Trophoblast cell (in vitro differentiated cells and primary cell): ENCODE results near the gene RIPOR3.
A peak's percentile ranks its signal among the peaks of the same experiment; 100 is the strongest.

Source experiments
- DNase-seq, 2 donors: peaks; one replicate each; pipeline ENCODE4 v3.0.0-alpha.2; 2016
- H2AFZ ChIP-seq: 2 replicates; pipeline ENCODE4 v1.6.1; 2013; ENCODE audit warnings: low read length, moderate library complexity, mild to moderate bottlenecking; ENCODE audit not compliant: insufficient read depth, poor library complexity
- H2AK5ac ChIP-seq: 2 replicates; pipeline ENCODE4 v1.6.1; 2013; ENCODE audit warnings: mild to moderate bottlenecking, low read length
- H2BK120ac ChIP-seq: 2 replicates; pipeline ENCODE4 v1.6.1; 2013; ENCODE audit warnings: low read length, mild to moderate bottlenecking, moderate library complexity; ENCODE audit not compliant: insufficient read depth, poor library complexity
- H2BK12ac ChIP-seq: 2 replicates; pipeline ENCODE4 v1.6.1; 2013; ENCODE audit warnings: mild to moderate bottlenecking, low read length, moderate library complexity
- H2BK5ac ChIP-seq: 2 replicates; pipeline ENCODE4 v1.6.1; 2013; ENCODE audit warnings: low read length, low read depth, moderate library complexity, mild to moderate bottlenecking; ENCODE audit not compliant: poor library complexity
- H3K14ac ChIP-seq: 2 replicates; pipeline ENCODE4 v1.6.1; 2013; ENCODE audit warnings: mild to moderate bottlenecking, low read length
- H3K18ac ChIP-seq: 2 replicates; pipeline ENCODE4 v1.6.1; 2013; ENCODE audit warnings: mild to moderate bottlenecking, low read length
- H3K23ac ChIP-seq: 2 replicates; pipeline ENCODE4 v1.6.1; 2013; ENCODE audit warnings: low read length
- H3K27ac ChIP-seq: 2 replicates; pipeline ENCODE4 v1.5.1; 2013; ENCODE audit warnings: low read depth, mild to moderate bottlenecking, inconsistent platforms, low read length, moderate library complexity
- H3K27me3 ChIP-seq: 2 replicates; pipeline ENCODE4 v1.6.1; 2013; ENCODE audit warnings: inconsistent platforms, mild to moderate bottlenecking, low read length, moderate library complexity; ENCODE audit not compliant: insufficient read depth
- H3K36me3 ChIP-seq, 2 experiments: 1 replicate in 1 of 2; 2 replicates in 1 of 2; pipeline ENCODE4 v1.6.1; 2013; ENCODE audit warnings: low read length in 2 of 2, mild to moderate bottlenecking in 2 of 2, moderate library complexity in 1 of 2; ENCODE audit not compliant: insufficient read depth in 2 of 2, control insufficient read depth in 1 of 2
- H3K4ac ChIP-seq: 2 replicates; pipeline ENCODE4 v1.6.1; 2013; ENCODE audit warnings: low read depth, mild to moderate bottlenecking, low read length, moderate library complexity
- H3K4me1 ChIP-seq, 2 experiments: 1 replicate in 1 of 2; 2 replicates in 1 of 2; pipeline ENCODE4 v1.6.1; 2013; ENCODE audit warnings: low read length in 2 of 2, mild to moderate bottlenecking in 2 of 2, moderate library complexity in 1 of 2; ENCODE audit not compliant: insufficient read depth in 2 of 2, control insufficient read depth in 1 of 2
- H3K4me2 ChIP-seq: 2 replicates; pipeline ENCODE4 v1.6.1; 2013; ENCODE audit warnings: inconsistent platforms, mild to moderate bottlenecking, low read length, moderate library complexity
- H3K4me3 ChIP-seq: 2 replicates; pipeline ENCODE4 v1.5.1; 2013; ENCODE audit warnings: mild to moderate bottlenecking, low read depth, low read length, inconsistent platforms
- H3K79me1 ChIP-seq: one replicate; pipeline ENCODE4 v1.6.1; 2013; ENCODE audit warnings: low read length
- H3K79me2 ChIP-seq: 2 replicates; pipeline ENCODE4 v1.6.1; 2013; ENCODE audit warnings: low read length, mild to moderate bottlenecking; ENCODE audit not compliant: control insufficient read depth, insufficient read depth, poor library complexity
- H3K9ac ChIP-seq: 2 replicates; pipeline ENCODE4 v1.6.1; 2013; ENCODE audit warnings: mild to moderate bottlenecking, low read length
- H3K9me3 ChIP-seq: 2 replicates; pipeline ENCODE4 v1.6.1; 2013; ENCODE audit warnings: low read depth, mild to moderate bottlenecking, control low read depth, inconsistent platforms, low read length; ENCODE audit not compliant: insufficient read depth
- H4K12ac ChIP-seq: 2 replicates; pipeline ENCODE4 v1.6.1; 2013; ENCODE audit warnings: low read depth, mild to moderate bottlenecking, low read length, moderate library complexity
- H4K8ac ChIP-seq: 2 replicates; pipeline ENCODE4 v1.6.1; 2013; ENCODE audit warnings: low read depth, mild to moderate bottlenecking, low read length, moderate library complexity
- H4K91ac ChIP-seq: one replicate; pipeline ENCODE4 v1.6.1; 2013; ENCODE audit warnings: low read depth, mild to moderate bottlenecking, low read length, moderate library complexity
- WGBS: extraction: QIAGEN DNeasy Blood & Tissue Kit; methylation state at CpG from one replicate; pipeline ENCODE4 v1.1.7; 2013; ENCODE audit warnings: missing lambda C conversion rate; ENCODE audit not compliant: insufficient read length, insufficient coverage; ENCODE audit errors: extremely low coverage; 5-methylcytosine and 5-hydroxymethylcytosine counted together

The RIPOR3 gene

DNA sequence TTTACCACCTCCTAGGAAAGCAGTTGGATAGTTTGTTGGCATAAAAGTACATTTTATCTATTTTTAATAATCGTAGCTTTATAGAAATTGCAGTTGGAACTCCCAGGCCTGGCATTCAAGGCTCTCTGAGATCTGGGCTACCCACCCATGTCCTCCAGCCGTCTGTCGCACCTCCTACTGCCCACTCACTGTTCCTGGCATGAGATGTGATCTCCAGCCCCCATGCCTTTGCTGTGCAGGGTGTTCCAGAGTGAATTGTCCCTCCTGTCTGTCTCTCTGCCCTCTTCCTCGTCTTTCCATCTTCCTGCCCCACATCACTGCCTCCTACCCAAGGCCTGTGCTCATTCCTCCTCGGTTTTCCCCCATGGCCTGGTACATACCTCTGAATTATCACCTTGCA is 130.5 kb downstream of the RIPOR3 start:
- H2BK12ac ChIP-seq: peak overlapping the region; percentile 91
- no peak overlapping the region for H3K4me2 ChIP-seq
- H3K4me1 ChIP-seq: peaks cover 14 to 21% of the 10 kb centered on the region in 2 experiments
- H4K12ac ChIP-seq: no peak overlapping the region
- DNase-seq: no peak
- H3K79me2 ChIP-seq: peaks cover 2% of the 10 kb centered on the region
- no peaks in the 10 kb centered on the region for H3K9me3 ChIP-seq
- no peak overlapping the region for H4K8ac ChIP-seq
- H3K23ac ChIP-seq: no peak overlapping the region
- H3K9ac ChIP-seq: no peak overlapping the region
- peaks cover 7% of the 10 kb centered on the region for H3K79me1 ChIP-seq
- H3K18ac ChIP-seq: peak overlapping the region; percentile 80
- peak overlapping the region; percentile 6 for H4K91ac ChIP-seq
- WGBS: no CpG with 5 or more reads among the region's 5 CpGs
- peaks cover 6 to 16% of the 10 kb centered on the region in 2 experiments for H3K36me3 ChIP-seq
- H3K27me3 ChIP-seq: no peaks in the 10 kb centered on the region
- peak overlapping the region; percentile 17 for H2AK5ac ChIP-seq
- H2BK120ac ChIP-seq: peak overlapping the region; percentile 2
- peak overlapping the region; percentile 57 for H2BK5ac ChIP-seq
- peak overlapping the region; percentile 26 for H3K4ac ChIP-seq
- H3K4me3 ChIP-seq: no peak overlapping the region
- H2AFZ ChIP-seq: no peak overlapping the region
- H3K27ac ChIP-seq: peak overlapping the region; percentile 80
- peak overlapping the region; percentile 19 for H3K14ac ChIP-seq

DNA sequence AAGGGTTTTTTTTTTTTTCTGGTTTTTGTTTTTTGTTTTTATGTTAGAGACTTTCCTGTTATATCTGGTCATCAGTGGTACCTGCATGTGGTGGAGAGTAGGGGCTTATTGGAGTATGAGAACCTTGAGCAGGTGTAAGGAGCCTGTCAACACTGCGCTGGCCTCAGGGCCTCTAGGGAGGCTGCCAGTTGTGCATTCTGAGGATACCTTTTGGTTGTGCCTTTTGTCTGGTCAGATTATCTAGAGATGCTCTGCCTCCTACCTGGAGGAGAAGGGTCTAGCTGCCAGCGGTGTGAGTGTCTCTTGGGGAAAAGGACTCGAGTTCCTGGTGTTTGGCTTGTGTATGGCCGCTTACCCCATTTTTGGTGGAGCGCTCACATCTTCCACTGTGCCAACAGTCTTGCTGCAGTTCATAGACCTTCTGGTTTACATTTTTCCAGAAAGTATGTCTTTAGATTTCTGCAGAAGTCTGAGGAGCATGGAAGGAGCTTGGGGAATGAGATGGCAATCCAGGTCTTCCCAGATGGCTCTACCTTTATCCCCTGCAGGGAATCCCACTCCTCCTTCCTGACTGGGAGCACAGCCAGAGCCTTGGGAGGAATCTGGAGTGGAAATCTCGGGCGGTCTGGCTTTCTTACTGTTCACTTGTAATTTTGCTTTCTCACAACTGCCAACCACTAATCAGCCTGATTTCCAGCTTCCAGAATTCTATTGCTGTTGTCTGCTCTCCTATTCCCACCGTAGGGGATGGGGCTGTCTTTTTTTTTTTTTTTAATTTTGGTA is 131.3 kb downstream of the RIPOR3 start:
- Histone ChIP-seq H2AFZ (no peak overlapping the region), H3K79me2 (peaks cover 2% of the 10 kb centered on the region), H3K9ac (no peak overlapping the region), H3K79me1 (peaks cover 7% of the 10 kb centered on the region), H3K4me1 (peaks cover 14 to 21% of the 10 kb centered on the region in 2 experiments), H2BK5ac (no peak overlapping the region), H4K12ac (no peak overlapping the region), H2BK12ac (no peak overlapping the region), H3K36me3 (peaks cover 5 to 13% of the 10 kb centered on the region in 2 experiments), H3K4me3 (no peak overlapping the region), H3K14ac (no peak overlapping the region), H3K9me3 (no peaks in the 10 kb centered on the region), H2AK5ac (no peak overlapping the region), H4K8ac (no peak overlapping the region), H2BK120ac (no peak overlapping the region), H3K23ac (no peak overlapping the region), H3K4me2 (no peak overlapping the region), H3K27ac (no peak overlapping the region), H3K4ac (no peak overlapping the region), H4K91ac (no peak overlapping the region), H3K27me3 (no peaks in the 10 kb centered on the region), H3K18ac (no peak overlapping the region)
- no CpG with 5 or more reads among the region's 8 CpGs for WGBS
- DNase-seq: peak; percentile 74 to 83

DNA sequence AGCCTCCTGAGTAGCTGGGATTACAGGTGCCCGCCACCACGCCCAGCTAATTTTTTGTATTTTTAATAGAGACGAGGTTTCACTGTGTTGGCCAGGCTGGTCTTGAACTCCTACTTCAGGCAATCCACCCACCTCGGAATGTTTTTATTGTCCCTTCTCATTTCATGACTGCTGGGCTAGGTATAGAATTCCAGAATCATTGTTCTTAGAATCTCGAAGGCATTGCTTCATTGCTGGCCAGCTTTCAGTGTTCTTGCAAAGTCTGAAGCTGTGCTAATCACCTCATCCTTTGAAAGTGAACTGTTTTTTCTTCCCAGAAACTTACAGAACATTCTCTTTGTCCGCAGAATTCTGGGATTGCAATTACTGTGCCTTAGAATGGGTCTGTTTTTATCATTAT is 132.2 kb downstream of the RIPOR3 start:
- no peak overlapping the region for H4K8ac ChIP-seq
- H3K27me3 ChIP-seq: no peaks in the 10 kb centered on the region
- no peak overlapping the region for H3K4me2 ChIP-seq
- no peak overlapping the region for H4K91ac ChIP-seq
- H2BK5ac ChIP-seq: no peak overlapping the region
- no peak overlapping the region for H3K14ac ChIP-seq
- no peak overlapping the region for H3K4ac ChIP-seq
- WGBS: no CpG with 5 or more reads among the region's 6 CpGs
- peaks cover 7% of the 10 kb centered on the region for H3K79me1 ChIP-seq
- peaks cover 5 to 13% of the 10 kb centered on the region in 2 experiments for H3K36me3 ChIP-seq
- peaks cover 2% of the 10 kb centered on the region for H3K79me2 ChIP-seq
- peaks cover 14 to 21% of the 10 kb centered on the region in 2 experiments for H3K4me1 ChIP-seq
- H3K4me3 ChIP-seq: no peak overlapping the region
- H4K12ac ChIP-seq: no peak overlapping the region
- H3K23ac ChIP-seq: no peak overlapping the region
- no peak for DNase-seq
- no peak overlapping the region for H2BK120ac ChIP-seq
- no peak overlapping the region for H2AK5ac ChIP-seq
- H3K9me3 ChIP-seq: no peaks in the 10 kb centered on the region
- no peak overlapping the region for H3K9ac ChIP-seq
- no peak overlapping the region for H3K18ac ChIP-seq
- H2BK12ac ChIP-seq: no peak overlapping the region
- H2AFZ ChIP-seq: no peak overlapping the region
- no peak overlapping the region for H3K27ac ChIP-seq

DNA sequence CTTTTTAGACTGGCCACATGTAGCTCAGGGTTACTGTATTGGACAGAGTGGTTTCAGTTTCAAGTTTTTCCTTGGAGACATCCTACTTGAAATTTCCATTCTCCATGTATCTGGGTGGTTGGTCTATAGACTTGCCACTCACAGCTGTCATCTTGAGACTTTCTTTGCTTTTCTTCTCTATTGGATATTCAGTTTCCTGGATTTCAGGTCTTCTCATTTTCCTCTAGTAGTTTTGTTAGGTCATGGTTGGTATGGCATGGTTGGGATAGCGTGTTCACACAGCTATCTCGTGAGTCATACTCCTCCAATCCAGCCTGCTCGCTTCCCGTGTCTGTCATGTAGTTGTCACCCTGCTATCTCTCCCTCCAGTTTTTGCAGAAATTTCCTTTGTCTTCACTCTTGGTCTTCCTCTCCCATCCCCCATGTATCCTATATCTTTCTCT is 132.8 kb downstream of the RIPOR3 start:
- no peak overlapping the region for H3K4me2 ChIP-seq
- no peak overlapping the region for H4K91ac ChIP-seq
- H3K27me3 ChIP-seq: no peaks in the 10 kb centered on the region
- H3K4me3 ChIP-seq: no peak overlapping the region
- H4K8ac ChIP-seq: no peak overlapping the region
- peaks cover 7% of the 10 kb centered on the region for H3K79me1 ChIP-seq
- peak; percentile 61 to 74 for DNase-seq
- H3K79me2 ChIP-seq: peaks cover 2% of the 10 kb centered on the region
- peaks cover 5 to 13% of the 10 kb centered on the region in 2 experiments for H3K36me3 ChIP-seq
- H3K9me3 ChIP-seq: no peaks in the 10 kb centered on the region
- H3K9ac ChIP-seq: no peak overlapping the region
- no peak overlapping the region for H3K14ac ChIP-seq
- no CpG with 5 or more reads among the region's 4 CpGs for WGBS
- H3K27ac ChIP-seq: no peak overlapping the region
- no peak overlapping the region for H2BK12ac ChIP-seq
- no peak overlapping the region for H3K4ac ChIP-seq
- no peak overlapping the region for H3K18ac ChIP-seq
- no peak overlapping the region for H4K12ac ChIP-seq
- H3K4me1 ChIP-seq: peaks cover 14 to 21% of the 10 kb centered on the region in 2 experiments
- no peak overlapping the region for H2BK120ac ChIP-seq
- H2BK5ac ChIP-seq: no peak overlapping the region
- H2AFZ ChIP-seq: no peak overlapping the region
- H2AK5ac ChIP-seq: no peak overlapping the region
- no peak overlapping the region for H3K23ac ChIP-seq
